AG09319 (cell line): ENCODE measurements around the gene ZNF777.

ENCODE experiments used
- DNase-seq: peaks from one replicate; pipeline ENCODE4 v3.0.0-alpha.2; 2010; ENCODE audit warnings: low read depth; ENCODE audit errors: extremely low read depth
- TF ChIP-seq, protein P1 (sequence below): IDR thresholded peaks from 2 replicates; pipeline ENCODE4 v1.5.1; 2011; ENCODE audit warnings: low read depth, mild to moderate bottlenecking, inconsistent platforms, low read length, moderate library complexity

ZNF777 gene

GRCh38 chr7:149432121-149432691 is 28.7 kb downstream of the ZNF777 start:
- TF ChIP-seq, protein P1, sequence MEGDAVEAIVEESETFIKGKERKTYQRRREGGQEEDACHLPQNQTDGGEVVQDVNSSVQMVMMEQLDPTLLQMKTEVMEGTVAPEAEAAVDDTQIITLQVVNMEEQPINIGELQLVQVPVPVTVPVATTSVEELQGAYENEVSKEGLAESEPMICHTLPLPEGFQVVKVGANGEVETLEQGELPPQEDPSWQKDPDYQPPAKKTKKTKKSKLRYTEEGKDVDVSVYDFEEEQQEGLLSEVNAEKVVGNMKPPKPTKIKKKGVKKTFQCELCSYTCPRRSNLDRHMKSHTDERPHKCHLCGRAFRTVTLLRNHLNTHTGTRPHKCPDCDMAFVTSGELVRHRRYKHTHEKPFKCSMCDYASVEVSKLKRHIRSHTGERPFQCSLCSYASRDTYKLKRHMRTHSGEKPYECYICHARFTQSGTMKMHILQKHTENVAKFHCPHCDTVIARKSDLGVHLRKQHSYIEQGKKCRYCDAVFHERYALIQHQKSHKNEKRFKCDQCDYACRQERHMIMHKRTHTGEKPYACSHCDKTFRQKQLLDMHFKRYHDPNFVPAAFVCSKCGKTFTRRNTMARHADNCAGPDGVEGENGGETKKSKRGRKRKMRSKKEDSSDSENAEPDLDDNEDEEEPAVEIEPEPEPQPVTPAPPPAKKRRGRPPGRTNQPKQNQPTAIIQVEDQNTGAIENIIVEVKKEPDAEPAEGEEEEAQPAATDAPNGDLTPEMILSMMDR, result no peak
- no peak for DNase-seq

GRCh38 chr7:149431486-149432120 is 29.3 kb downstream of the ZNF777 start:
- TF ChIP-seq, protein P1, result no peak
- DNase-seq, result no peak

- no peak for DNase-seq
- TF ChIP-seq, protein P1, result no peak
Measured at GRCh38 chr7:149430192-149430591, 30.7 kb downstream of the ZNF777 start.

GRCh38 chr7:149427893-149428292 is 33.0 kb downstream of the ZNF777 start:
- TF ChIP-seq, protein P1, result no peak
- DNase-seq, result no peak

DNA sequence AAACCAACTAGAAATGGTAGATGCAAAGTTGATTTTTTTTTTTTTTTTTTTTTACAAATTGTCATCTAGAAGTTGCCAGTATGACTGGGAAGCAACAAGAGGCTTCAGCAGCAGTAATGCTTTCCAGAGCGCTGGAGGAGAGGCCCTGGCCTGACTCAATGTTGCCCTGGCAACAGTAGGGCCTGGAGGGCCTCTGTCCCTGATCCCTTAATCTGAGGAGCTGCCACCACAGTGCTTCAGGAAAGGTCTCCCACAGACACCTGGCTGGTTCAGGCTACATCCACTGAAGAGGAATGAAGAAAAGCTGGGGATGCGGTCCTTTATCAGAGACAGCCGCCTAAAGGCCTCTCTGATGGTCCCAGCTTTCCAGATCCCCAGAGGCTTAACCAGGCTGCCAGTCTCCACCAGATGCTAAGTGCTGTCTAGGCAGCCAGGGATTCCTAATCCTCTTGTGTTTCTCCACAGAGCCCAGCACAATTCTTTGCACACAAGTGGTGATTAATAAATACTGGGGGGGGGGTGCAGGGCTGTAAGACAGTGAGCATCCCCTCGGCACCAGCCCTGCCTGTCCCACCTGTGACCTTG is 33.7 kb downstream of the ZNF777 start:
- TF ChIP-seq, protein P1, result no peak
- DNase-seq, result no peak

GRCh38 chr7:149423449-149424110 is 37.3 kb downstream of the ZNF777 start:
- TF ChIP-seq, protein P1, result no peak
- no peak for DNase-seq

- TF ChIP-seq, protein P1, result no peak
- no peak for DNase-seq
Measured at GRCh38 chr7:149422914-149423301, 38.0 kb downstream of the ZNF777 start.
